CD4-positive, alpha-beta T cell treated with Interleukin-4 for 4 hours (primary cell): ENCODE measurements around the gene OR2F2.

Experiments used
- DNase-seq: peaks from one replicate; pipeline ENCODE4 v3.0.0-alpha.2; 2020

Gene OR2F2

DNA sequence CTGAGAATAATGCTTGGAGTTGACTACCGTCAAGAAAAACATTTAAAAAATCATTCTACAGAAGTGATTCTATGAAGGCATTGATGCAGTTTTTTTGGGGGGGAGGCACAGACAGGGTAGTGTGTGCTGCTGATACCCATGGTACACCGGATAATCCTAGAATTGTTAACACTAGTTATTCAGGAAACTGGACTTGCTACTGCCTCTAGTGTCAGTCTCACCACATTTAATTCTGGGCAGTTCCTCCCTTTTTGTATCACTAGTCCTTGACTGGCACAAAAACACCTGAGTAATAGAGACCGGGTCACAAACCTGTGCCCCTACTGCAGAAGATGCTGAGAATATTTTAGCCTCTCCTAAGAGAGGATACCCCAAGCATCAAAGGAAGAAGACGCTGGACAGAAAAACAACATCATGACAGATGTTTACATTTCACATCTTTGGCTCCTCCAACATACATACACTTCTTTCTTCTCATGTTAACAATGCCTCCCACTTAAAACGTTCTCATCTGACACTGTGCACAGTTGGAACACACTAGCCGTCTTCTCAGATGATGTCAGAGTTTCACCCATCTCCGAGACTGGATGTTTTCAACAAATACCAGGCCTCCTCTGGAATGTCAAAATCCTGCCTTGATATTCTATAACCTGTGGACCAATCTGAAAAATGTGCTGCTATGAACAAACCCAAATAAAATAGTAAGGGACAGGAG is 19.9 kb upstream of the OR2F2 start:
- DNase-seq, result no peak

DNA sequence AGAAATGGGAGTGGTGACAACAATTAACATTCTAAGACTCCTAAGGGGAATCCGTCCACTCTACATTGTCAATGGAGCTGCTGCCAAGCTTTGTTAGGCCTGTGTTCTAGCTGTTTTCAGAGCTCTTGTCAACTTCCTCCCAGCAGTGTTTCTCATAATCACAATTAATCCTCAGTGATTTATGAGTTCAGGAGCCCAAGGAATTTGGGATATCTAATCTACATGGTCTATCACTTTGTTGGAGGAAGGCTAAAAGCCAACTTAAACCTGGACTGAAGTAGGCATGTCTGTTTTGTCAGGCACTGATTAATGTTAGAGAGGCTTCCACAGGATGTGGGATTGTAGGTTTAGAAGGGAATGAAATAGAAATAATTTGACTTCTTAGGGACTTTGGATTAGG is 10.2 kb upstream of the OR2F2 start:
- DNase-seq, result no peak

GRCh38 chr7:143929224-143929920 is 5.7 kb upstream of the OR2F2 start:
- no peak for DNase-seq

DNA sequence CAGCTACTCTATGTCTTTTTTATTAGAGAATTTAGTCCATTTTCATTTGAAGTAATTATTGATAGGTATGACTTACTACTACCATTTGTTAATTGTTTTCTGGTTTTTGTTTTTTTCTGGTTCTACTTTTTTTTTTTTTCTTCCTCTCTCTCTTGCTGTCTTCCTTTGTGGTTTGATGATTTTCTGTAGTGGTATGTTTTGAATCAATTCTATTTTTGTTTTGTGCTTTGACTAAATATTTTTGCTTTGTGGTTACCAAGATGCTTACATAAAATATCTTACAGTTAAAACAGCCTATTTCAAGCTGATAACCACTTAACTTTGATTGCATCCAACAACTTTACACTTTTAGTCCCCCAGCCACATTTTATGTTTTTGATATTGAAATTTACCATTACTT is 3.3 kb upstream of the OR2F2 start:
- DNase-seq, result no peak

GRCh38 chr7:143936087-143937009 is 1.3 kb downstream of the OR2F2 start:
- DNase-seq, result no peak

- no peak for DNase-seq
These were observed 3.6 kb downstream of the OR2F2 start for GRCh38 chr7:143938379-143939243.

DNA sequence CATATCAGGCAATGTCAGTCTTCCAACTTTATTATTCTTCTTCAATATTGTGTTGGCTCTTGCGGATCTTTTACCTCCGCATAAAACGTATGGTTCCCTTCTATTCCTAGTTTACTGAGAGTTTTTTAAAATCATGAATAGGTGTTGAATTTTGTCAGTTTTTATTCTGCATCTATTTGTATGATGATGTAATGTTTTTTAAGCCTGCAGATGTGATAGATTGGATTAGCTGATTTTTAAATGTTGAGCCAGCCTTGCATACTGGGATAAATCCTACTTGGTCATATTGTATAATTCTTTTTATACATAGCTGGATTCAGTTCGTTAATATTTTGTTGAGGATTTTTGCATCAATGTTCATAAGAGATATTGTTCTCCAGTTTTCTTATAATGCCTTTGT is 10.4 kb downstream of the OR2F2 start:
- no peak for DNase-seq

DNA sequence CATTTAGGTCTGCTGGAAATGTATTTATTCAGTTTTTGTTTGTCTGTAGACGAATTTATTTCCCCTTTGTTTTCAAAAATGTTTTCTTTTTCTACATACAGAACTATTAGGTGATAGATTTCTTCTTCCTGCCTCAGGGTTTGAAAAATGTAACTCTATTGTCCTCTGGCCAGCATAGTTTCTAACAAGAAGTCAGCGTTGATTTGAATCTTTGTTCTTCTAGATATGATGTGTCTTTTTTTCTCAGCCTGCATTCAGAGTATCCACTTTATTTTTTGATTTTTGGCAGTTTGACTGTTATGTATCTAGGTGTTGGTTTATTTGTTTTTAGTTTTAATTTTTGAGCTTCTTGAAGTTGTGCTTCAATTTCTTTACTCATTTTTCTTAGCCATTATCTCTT is 12.1 kb downstream of the OR2F2 start:
- no peak for DNase-seq

DNA sequence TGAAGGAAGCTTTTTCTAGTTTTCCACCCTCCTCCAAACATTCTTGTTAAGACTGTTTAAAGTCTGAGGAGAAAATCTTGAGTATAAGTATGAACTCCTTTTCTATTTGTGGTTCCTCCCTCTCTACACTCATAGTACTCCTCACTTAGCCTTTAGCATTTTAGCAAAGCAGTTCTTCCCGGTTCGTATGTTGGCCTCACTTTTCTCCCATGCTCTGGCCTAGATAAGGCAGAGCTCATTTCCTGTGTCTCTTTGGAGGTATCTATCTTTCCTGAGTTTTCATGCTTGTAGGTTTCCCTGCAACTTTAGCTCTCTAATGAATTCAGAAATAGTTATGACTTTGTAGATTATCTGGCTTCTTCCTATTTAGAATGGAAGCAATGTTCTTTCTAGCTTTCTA is 13.7 kb downstream of the OR2F2 start:
- DNase-seq, result no peak

DNA sequence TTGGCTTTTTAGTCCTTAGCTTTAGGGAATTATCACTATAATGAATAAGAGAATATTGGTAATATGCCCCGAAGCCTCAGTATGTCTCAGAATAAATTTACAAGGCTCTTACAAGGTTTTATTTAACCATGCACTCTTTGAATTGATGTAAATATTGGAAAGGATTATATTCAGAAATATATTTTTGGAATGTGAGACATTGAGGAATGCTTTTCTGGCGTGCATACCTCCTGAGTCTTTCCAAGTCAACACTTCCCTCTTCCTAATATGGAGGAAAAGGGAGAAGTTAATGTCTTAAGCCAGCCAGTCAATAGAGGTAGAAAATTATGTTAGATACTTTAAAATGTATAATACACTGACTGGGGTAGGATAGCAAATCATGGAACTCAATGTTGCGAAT is 18.4 kb downstream of the OR2F2 start:
- no peak for DNase-seq

GRCh38 chr7:143954135-143954534 is 19.1 kb downstream of the OR2F2 start:
- DNase-seq, result no peak

GRCh38 chr7:143954544-143954943 is 19.5 kb downstream of the OR2F2 start, which contains the start of gene OR2F1:
TSS of gene OR2F1 (plus strand) at chr7:143954844. CDS start at chr7:143959971, 5,127 bp downstream.
- no peak for DNase-seq

DNA sequence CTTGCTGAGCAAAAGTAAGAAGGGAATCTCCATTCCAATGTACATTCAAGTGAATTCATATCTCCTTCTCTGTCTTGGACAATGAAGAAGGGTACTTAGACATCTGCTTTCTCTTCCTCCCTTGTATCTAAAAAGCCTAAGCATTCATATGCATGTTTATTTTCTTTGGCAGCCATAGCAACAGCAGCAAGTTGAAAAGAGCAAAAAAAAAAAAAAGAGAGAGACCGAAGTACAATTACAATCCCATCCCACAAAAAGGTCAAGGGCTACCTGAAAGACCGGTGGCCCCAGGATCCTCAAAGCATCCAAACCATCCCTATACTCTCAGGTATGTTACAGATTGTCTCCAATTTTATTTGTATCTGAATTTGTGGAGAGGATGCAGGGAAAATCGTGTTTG is 23.7 kb downstream of the OR2F2 start:
- DNase-seq, result no peak

DNA sequence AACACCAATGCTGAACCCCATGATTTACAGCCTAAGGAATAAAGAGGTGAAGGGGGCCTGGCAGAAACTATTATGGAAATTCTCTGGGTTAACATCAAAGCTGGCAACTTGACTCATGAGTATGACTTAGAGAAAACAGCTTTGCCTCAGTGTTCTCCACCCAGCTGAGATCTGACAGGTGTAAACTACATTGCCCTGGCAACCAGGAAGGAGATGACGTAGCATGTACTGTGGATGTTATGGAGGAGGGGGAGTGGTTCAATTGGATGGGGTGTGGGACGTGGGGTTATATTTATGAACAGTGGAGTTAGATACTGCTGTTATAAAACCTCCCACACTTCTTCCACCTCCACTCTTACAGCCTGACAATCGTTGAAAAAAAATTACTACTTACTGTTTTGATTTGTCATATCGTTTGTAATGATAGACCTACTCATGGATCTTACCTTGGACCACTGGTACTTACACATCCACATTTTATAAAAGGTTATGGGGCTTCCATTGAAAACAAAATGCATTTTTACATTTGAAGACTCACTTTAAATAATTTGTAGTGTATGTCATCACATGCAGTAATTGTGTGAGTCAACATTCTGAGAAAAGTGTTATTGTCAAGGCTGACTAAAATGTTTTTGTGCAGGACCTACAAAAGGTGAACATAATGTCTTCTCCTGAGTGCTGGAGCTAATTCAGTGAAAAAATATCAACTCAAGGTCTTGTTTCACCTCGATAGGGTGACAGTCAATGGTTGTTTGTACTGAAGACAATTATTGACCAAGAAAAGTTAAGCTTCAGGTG is 26.0 kb downstream of the OR2F2 start:
- DNase-seq, result no peak

- no peak for DNase-seq
These were observed 30.2 kb downstream of the OR2F2 start for GRCh38 chr7:143965280-143965679.

- DNase-seq, result no peak
These were observed 32.4 kb downstream of the OR2F2 start for GRCh38 chr7:143967398-143967797.

GRCh38 chr7:143973870-143974416 is 38.9 kb downstream of the OR2F2 start:
- DNase-seq, result no peak

DNA sequence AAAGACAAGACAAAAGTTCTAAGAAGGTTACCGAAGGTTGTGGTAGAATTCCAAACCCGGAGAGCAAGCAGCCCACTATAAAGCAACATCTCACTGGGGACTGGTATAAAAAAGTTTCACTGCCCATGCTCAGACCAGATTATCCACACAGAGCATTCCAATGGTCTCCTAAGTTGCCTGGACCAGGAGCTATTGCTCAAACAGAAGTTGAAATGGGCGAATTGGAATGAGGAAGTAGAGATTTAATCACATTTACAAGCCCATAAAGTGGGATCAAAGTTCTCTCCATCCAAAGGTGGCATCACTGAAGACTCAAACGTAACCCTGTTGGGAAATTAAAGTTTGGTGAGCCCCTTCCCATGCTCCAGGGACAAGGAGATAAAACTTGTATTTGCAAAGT is 39.4 kb downstream of the OR2F2 start:
- no peak for DNase-seq

GRCh38 chr7:143975617-143976016 is 40.6 kb downstream of the OR2F2 start:
- DNase-seq, result no peak

DNA sequence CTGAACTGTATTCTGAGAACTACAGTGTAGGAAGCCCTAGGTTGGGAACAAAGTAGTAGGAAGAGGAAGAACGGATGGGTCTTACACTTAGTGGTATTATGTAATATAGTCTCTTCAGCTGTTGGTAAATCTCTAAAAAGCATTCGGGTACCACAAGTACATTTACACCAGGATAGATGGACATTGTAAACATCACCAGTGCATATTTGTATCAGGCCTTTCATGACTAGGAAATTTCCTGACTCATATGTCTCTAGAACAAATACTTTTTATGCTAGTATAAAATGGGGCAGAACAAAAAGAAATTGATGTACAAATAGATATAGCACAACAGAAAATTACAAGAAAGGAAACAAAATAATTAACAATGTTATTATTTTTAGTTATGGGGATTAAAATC is 43.6 kb downstream of the OR2F2 start:
- no peak for DNase-seq

DNA sequence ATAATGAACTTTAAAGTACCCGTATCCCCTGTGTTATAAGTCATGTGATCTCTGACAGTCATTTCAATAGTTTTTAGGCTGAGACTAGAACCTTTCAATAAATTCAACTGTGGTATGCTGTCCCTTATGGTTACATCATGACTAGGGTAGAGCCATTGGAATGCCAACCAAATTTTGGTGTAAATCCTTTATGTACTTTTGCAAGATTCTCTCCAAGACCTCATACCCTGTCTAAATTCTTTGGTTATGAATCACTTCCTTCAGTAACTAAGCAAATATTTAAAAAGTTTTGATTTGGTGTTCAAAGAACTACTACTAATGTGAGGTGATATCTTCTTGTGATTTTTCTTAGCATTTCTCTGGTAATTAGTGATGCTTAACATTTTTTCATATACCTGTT is 44.3 kb downstream of the OR2F2 start:
- no peak for DNase-seq
